HepG2 (cell line): ENCODE data around the gene ESF1. TPM values are rescaled to one million over a fixed set of nuclear protein-coding genes. Genes with fewer than 3 reads are reported as not detected.

Source experiments
- GTF3A ChIP-seq: sonication (generic); formaldehyde crosslinking; conservative IDR thresholded peaks from 2 replicates; pipeline ENCODE4 v1.4.0; 2020; ENCODE audit warnings: mild to moderate bottlenecking, missing genetic modification reagents
- IKZF5 ChIP-seq: IDR thresholded peaks from 2 replicates; pipeline ENCODE4 v1.6.1; 2018; ENCODE audit warnings: missing genetic modification reagents, mild to moderate bottlenecking, missing compliant biosample characterization
- KDM5A ChIP-seq: fragments of 200-600 bp; sonication (generic); IDR thresholded peaks from 2 replicates; pipeline ENCODE4 v1.7.0; 2018; ENCODE audit warnings: antibody characterized with exemption, mild to moderate bottlenecking, low read length, borderline replicate concordance
- KLF9 ChIP-seq: IDR thresholded peaks from 2 replicates; pipeline ENCODE4 v1.6.1; 2016; ENCODE audit warnings: low read depth
- NR2F6 ChIP-seq, 2 experiments: IDR thresholded peaks; 2 replicates each; pipeline ENCODE4 v1.6.1; 2016; ENCODE audit warnings: antibody characterized with exemption in 1 of 2, mild to moderate bottlenecking in 1 of 2
- POLR2A ChIP-seq, 2 experiments: IDR thresholded peaks; 2 replicates each; pipeline ENCODE4 v1.6.1; 2011; ENCODE audit warnings: low read depth in 2 of 2, low read length in 2 of 2, mild to moderate bottlenecking in 1 of 2, moderate library complexity in 1 of 2; ENCODE audit not compliant: insufficient read depth in 1 of 2
- TBP ChIP-seq: sonication (generic); formaldehyde crosslinking; IDR thresholded peaks from 2 replicates; pipeline ENCODE4 v1.5.0; 2020; ENCODE audit warnings: missing genetic modification reagents
- TBX3 ChIP-seq: fragments of 450-650 bp; IDR thresholded peaks from 2 replicates; pipeline ENCODE4 v1.6.1; 2017; ENCODE audit warnings: antibody characterized with exemption, mild to moderate bottlenecking, inconsistent platforms, borderline replicate concordance
- ZNF124 ChIP-seq: sonication (generic); formaldehyde crosslinking; IDR thresholded peaks from 2 replicates; pipeline ENCODE4 v1.4.0; 2020; ENCODE audit warnings: missing genetic modification reagents
- ZNF563 ChIP-seq: sonication (generic); formaldehyde crosslinking; IDR thresholded peaks from 2 replicates; pipeline ENCODE4 v1.8.0; 2022; ENCODE audit warnings: mild to moderate bottlenecking, moderate library complexity, missing genetic modification reagents
- ZNF773 ChIP-seq: sonication (generic); formaldehyde crosslinking; IDR thresholded peaks from 2 replicates; pipeline ENCODE4 v1.4.0; 2020; ENCODE audit warnings: missing genetic modification reagents, borderline replicate concordance
- ZNF850 ChIP-seq: sonication (generic); formaldehyde crosslinking; conservative IDR thresholded peaks from 2 replicates; pipeline ENCODE4 v1.9.0; 2021; ENCODE audit warnings: mild to moderate bottlenecking, missing genetic modification reagents
- polyA plus RNA-seq, 8 experiments: library from polyadenylated mRNA; depleted of rRNA in 3 of 8; stranded (reverse) in 7 of 8; unstranded in 1 of 8; fragments of >200 nt; fragmentation: Illumina TruSeq in 4 of 8; extraction: Trizol in 4 of 8; gene quantifications; 2 replicates each; pipeline versions ENCODE4 v1.2.1 to v1.2.3, GENCODE V29; 2011 to 2016; ENCODE audit warnings: low read depth in 4 of 8, missing spikeins in 1 of 8, mixed read lengths in 1 of 8; ENCODE audit not compliant: insufficient read depth in 1 of 8
- total RNA-seq, 5 experiments: library from RNA; depleted of rRNA; stranded (reverse); fragments of >200 nt; fragmentation: Illumina TruSeq; extraction: Trizol; gene quantifications; 2 replicates each; pipeline ENCODE4 v1.2.3, GENCODE V29; 2016; ENCODE audit warnings: low read depth in 1 of 5
- TF ChIP-seq, protein P1 (sequence below): sonication (generic); formaldehyde crosslinking; IDR thresholded peaks from 2 replicates; pipeline ENCODE4 v1.5.1; 2020; ENCODE audit warnings: mild to moderate bottlenecking, missing genetic modification reagents
- TF ChIP-seq, protein P2 (sequence below): sonication (generic); formaldehyde crosslinking; IDR thresholded peaks from 2 replicates; pipeline ENCODE4 v1.4.0; 2020; ENCODE audit warnings: mild to moderate bottlenecking, missing genetic modification reagents
- TF ChIP-seq, protein P3 (sequence below), 2 experiments: sonication (generic) in 1 of 2; formaldehyde crosslinking in 1 of 2; IDR thresholded peaks; 2 replicates each; pipeline versions ENCODE4 v1.5.1 to v1.6.1; 2011 to 2020; ENCODE audit warnings: borderline replicate concordance in 1 of 2, low read depth in 1 of 2, low read length in 1 of 2, mild to moderate bottlenecking in 1 of 2, missing genetic modification reagents in 1 of 2, moderate library complexity in 1 of 2

ESF1 gene
- total and polyA plus RNA-seq, 2 of the 13 experiments (the other 11 are each of a cell fraction or from before 2014, with no cell fraction given), result 7.3 to 66.9 TPM

DNA sequence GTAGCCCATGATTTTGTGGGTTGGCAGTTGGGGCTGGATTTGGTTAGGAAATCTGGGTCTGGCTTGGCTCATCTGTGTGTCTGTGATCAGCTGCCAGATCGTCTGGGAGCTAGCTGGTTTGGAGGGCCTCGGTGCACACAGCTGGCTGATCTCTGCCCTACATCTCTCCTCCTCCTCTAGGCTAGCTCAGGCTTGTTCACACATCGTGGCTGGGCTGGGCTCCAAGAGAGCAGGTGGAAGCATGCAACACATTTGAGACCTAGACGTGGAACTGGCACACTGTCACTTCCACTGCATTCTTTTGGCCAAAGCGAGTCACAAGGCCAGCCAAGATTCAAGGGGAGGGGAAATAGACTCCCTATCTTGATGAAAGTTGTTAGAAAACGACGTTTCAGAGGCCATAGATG lies 16.0 kb upstream of the ESF1 start (continued):
- no peak; the same call in 1 of the 2 replicates for TF ChIP-seq KLF9 (CRISPR knock-in tag)
- TF ChIP-seq KDM5A, result no peak
- TF ChIP-seq ZNF850 (CRISPR knock-in tag), result no peak
- no peak for TF ChIP-seq GTF3A
- TF ChIP-seq TBX3, result peak; percentile 60; the same call in 1 of the 2 replicates
- TF ChIP-seq ZNF773 (CRISPR knock-in tag), result no peak
- no peak; the same call in 1 of the 2 replicates for TF ChIP-seq ZNF563 (CRISPR knock-in tag)
- TF ChIP-seq, protein P1, sequence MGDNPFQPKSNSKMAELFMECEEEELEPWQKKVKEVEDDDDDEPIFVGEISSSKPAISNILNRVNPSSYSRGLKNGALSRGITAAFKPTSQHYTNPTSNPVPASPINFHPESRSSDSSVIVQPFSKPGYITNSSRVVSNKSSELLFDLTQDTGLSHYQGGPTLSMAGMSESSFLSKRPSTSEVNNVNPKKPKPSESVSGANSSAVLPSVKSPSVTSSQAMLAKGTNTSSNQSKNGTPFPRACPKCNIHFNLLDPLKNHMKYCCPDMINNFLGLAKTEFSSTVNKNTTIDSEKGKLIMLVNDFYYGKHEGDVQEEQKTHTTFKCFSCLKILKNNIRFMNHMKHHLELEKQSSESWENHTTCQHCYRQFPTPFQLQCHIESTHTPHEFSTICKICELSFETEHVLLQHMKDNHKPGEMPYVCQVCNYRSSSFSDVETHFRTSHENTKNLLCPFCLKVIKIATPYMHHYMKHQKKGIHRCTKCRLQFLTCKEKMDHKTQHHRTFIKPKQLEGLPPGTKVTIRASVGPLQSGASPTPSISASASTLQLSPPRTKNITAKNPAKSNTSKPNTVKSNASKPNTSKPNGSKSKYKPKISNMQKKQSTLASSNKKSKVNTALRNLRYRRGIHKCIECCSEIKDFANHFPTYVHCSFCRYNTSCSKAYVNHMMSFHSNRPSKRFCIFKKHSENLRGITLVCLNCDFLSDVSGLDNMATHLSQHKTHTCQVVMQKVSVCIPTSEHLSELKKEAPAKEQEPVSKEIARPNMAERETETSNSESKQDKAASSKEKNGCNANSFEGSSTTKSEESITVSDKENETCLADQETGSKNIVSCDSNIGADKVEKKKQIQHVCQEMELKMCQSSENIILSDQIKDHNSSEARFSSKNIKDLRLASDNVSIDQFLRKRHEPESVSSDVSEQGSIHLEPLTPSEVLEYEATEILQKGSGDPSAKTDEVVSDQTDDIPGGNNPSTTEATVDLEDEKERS (CRISPR knock-in tag), result no peak
- TF ChIP-seq TBP (CRISPR knock-in tag), result no peak
- TF ChIP-seq, protein P2, sequence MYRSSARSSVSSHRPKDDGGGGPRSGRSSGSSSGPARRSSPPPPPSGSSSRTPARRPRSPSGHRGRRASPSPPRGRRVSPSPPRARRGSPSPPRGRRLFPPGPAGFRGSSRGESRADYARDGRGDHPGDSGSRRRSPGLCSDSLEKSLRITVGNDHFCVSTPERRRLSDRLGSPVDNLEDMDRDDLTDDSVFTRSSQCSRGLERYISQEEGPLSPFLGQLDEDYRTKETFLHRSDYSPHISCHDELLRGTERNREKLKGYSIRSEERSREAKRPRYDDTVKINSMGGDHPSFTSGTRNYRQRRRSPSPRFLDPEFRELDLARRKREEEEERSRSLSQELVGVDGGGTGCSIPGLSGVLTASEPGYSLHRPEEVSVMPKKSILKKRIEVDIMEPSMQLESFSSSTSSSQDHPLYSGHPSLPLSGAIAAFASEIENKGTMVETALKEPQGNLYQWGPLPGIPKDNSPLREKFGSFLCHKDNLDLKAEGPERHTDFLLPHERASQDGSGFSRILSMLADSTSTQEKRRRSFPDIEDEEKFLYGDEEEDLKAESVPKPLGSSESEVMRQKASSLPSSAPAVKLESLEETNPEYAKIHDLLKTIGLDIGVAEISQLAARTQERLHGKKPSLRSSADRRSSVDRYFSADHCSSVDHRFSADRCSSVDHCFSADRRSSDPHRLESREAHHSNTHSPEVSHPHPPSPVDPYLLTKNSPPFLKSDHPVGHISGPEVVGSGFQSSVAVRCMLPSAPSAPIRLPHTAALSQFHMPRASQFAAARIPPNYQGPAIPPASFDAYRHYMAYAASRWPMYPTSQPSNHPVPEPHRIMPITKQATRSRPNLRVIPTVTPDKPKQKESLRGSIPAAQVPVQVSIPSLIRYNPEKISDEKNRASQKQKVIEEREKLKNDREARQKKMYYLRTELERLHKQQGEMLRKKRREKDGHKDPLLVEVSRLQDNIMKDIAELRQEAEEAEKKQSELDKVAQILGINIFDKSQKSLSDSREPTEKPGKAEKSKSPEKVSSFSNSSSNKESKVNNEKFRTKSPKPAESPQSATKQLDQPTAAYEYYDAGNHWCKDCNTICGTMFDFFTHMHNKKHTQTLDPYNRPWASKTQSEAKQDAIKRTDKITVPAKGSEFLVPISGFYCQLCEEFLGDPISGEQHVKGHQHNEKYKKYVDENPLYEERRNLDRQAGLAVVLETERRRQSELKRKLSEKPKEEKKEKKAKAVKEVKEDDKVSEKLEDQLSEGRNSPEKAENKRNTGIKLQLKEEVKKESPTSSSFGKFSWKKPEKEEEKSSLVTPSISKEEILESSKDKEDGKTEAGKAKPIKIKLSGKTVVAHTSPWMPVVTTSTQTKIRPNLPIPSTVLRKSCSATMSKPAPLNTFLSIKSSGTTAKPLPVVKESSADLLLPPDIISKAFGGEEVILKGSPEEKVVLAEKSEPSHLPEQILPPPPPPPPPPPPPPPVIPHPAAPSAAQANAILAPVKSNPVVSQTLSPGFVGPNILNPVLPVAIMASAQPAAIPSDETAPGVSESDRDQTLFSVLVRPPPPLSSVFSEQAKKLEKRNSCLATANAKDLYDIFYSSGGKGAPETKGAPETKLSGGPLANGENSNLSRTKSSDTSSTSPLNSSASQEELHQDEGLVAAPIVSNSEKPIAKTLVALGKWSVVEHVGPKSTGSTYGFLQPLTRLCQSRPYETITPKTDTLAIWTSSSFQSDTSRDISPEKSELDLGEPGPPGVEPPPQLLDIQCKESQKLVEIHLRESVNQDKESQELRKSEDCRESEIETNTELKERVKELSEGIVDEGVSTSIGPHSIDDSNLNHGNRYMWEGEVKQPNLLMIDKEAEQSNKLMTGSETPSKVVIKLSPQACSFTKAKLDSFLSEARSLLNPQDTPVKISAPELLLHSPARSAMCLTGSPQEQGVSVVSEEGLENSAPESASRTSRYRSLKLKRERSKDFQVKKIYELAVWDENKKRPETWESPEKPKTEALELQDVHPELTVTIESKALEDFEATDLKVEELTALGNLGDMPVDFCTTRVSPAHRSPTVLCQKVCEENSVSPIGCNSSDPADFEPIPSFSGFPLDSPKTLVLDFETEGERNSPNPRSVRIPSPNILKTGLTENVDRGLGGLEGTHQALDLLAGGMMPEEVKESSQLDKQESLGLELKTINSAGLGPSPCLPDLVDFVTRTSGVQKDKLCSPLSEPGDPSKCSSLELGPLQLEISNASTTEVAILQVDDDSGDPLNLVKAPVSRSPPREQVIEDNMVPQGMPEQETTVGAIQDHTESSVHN (CRISPR knock-in tag), result no peak
- TF ChIP-seq POLR2A (IDR thresholded peaks at IDR 0.05; ENCODE audit: insufficient read depth in 1 of 2, low read depth in 2 of 2, low read length in 2 of 2), result peak in 1 of 2 experiments; percentile 41; a peak in 1 of 4 replicates
- no peak for TF ChIP-seq IKZF5 (CRISPR knock-in tag)
- TF ChIP-seq, protein P3, sequence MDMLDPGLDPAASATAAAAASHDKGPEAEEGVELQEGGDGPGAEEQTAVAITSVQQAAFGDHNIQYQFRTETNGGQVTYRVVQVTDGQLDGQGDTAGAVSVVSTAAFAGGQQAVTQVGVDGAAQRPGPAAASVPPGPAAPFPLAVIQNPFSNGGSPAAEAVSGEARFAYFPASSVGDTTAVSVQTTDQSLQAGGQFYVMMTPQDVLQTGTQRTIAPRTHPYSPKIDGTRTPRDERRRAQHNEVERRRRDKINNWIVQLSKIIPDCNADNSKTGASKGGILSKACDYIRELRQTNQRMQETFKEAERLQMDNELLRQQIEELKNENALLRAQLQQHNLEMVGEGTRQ (IDR thresholded peaks at IDR 0.05; ENCODE audit: low read depth, low read length), result no peak
- TF ChIP-seq, protein P3 (CRISPR knock-in tag; IDR thresholded peaks at IDR 0.05; ENCODE audit: borderline replicate concordance), result no peak
- TF ChIP-seq NR2F6 (IDR thresholded peaks at IDR 0.05), result no peak; the same call in 1 of the 2 replicates
- no peak for TF ChIP-seq NR2F6 (CRISPR knock-in tag; IDR thresholded peaks at IDR 0.05)
- TF ChIP-seq ZNF124 (CRISPR knock-in tag), result 0 out of 2 replicates have a peak, but pooled peaks have one; percentile 43
